Type B pancreatic cell (in vitro differentiated cells): Measurements from ENCODE around the gene DPM2. TPM values are rescaled to one million over a fixed set of nuclear protein-coding genes. Genes with fewer than 3 reads are reported as not detected.

Source experiments
- DNase-seq: peaks from one replicate; pipeline ENCODE4 v3.0.0; 2021; ENCODE audit warnings: mixed read lengths; ENCODE audit not compliant: unreplicated experiment; ENCODE audit errors: extremely low spot score
- H3K27ac Mint-ChIP-seq: 2 replicates; pipeline ENCODE4 v1.8.0; 2021; ENCODE audit warnings: mild to moderate bottlenecking, mixed read lengths
- H3K27me3 Mint-ChIP-seq: 2 replicates; pipeline ENCODE4 v1.8.0; 2021; ENCODE audit warnings: mixed read lengths
- H3K36me3 Mint-ChIP-seq: 2 replicates; pipeline ENCODE4 v1.8.0; 2021; ENCODE audit warnings: mixed read lengths
- H3K4me1 Mint-ChIP-seq: one replicate; pipeline ENCODE4 v1.8.0; 2021; ENCODE audit warnings: mixed read lengths; ENCODE audit not compliant: unreplicated experiment
- H3K4me3 Mint-ChIP-seq: 2 replicates; pipeline ENCODE4 v1.8.0; 2021; ENCODE audit warnings: mild to moderate bottlenecking, mixed read lengths
- H3K9me3 Mint-ChIP-seq: 2 replicates; pipeline ENCODE4 v1.8.0; 2021; ENCODE audit warnings: mixed read lengths
- CTCF ChIP-seq: fragments of 200-600 bp; sonication (generic); conservative IDR thresholded peaks from 2 replicates; pipeline ENCODE4 v1.5.0; 2021; ENCODE audit warnings: antibody characterized with exemption, mild to moderate bottlenecking
- total RNA-seq: library from RNA; stranded (reverse); gene quantifications from 2 replicates; pipeline ENCODE4 v1.2.1, GENCODE V29; 2021; ENCODE audit warnings: low replicate concordance

DPM2 gene
- total RNA-seq, 1 donor from 2014 or later, result 41.6 TPM

- H3K36me3 Mint-ChIP-seq, result no peaks in the 10 kb centered on the region
- H3K9me3 Mint-ChIP-seq, result no peaks in the 10 kb centered on the region
- TF ChIP-seq CTCF, result no peak
- peaks cover 71% of the 10 kb centered on the region for H3K4me1 Mint-ChIP-seq
- peak overlapping the region; percentile 60 for H3K27ac Mint-ChIP-seq
- no peaks in the 10 kb centered on the region for H3K27me3 Mint-ChIP-seq
- DNase-seq, result no peak
- H3K4me3 Mint-ChIP-seq, result peak overlapping the region; percentile 43
Measured at GRCh38 chr9:127974001-127974768, 36.5 kb upstream of the DPM2 start.

- H3K36me3 Mint-ChIP-seq, result no peaks in the 10 kb centered on the region
- H3K27ac Mint-ChIP-seq, result no peak overlapping the region
- peaks cover 75% of the 10 kb centered on the region for H3K4me1 Mint-ChIP-seq
- H3K27me3 Mint-ChIP-seq, result no peaks in the 10 kb centered on the region
- no peak for DNase-seq
- H3K4me3 Mint-ChIP-seq, result no peak overlapping the region
- TF ChIP-seq CTCF, result no peak
- no peaks in the 10 kb centered on the region for H3K9me3 Mint-ChIP-seq
Measured at GRCh38 chr9:127973169-127974000, 35.7 kb upstream of the DPM2 start.

GRCh38 chr9:127972236-127972871, 34.7 kb upstream of the DPM2 start:
- Mint-ChIP-seq H3K9me3 (no peaks in the 10 kb centered on the region), H3K27me3 (no peaks in the 10 kb centered on the region), H3K36me3 (no peaks in the 10 kb centered on the region), H3K4me1 (peaks cover 74% of the 10 kb centered on the region), H3K4me3 (no peak overlapping the region), H3K27ac (peak overlapping the region; percentile 76)
- DNase-seq, result no peak
- no peak for TF ChIP-seq CTCF

- no peak for TF ChIP-seq CTCF
- no peaks in the 10 kb centered on the region for H3K36me3 Mint-ChIP-seq
- DNase-seq, result no peak
- H3K4me3 Mint-ChIP-seq, result peak overlapping the region; percentile 44
- H3K4me1 Mint-ChIP-seq, result peaks cover 73% of the 10 kb centered on the region
- H3K27me3 Mint-ChIP-seq, result no peaks in the 10 kb centered on the region
- H3K9me3 Mint-ChIP-seq, result no peaks in the 10 kb centered on the region
- peak overlapping the region; percentile 94 for H3K27ac Mint-ChIP-seq
Measured at GRCh38 chr9:127971357-127972235, 33.9 kb upstream of the DPM2 start.
